HS-27A (cell line): ENCODE measurements around the gene CCR5.

Experiments
- DNase-seq: peaks from one replicate; pipeline ENCODE4 v3.0.0-alpha.2; 2012; ENCODE audit warnings: low read depth, missing footprints

Gene CCR5

GRCh38 chr3:46359733-46360493, 10.8 kb upstream of the CCR5 start:
- DNase-seq: no peak

- no peak for DNase-seq
These were observed 9.8 kb upstream of the CCR5 start for GRCh38 chr3:46360907-46361306.

- no peak for DNase-seq
These were observed 9.1 kb upstream of the CCR5 start for GRCh38 chr3:46361408-46362283.

GRCh38 chr3:46365041-46365440, 5.7 kb upstream of the CCR5 start:
- DNase-seq: no peak

- no peak for DNase-seq
These were observed 4.8 kb upstream of the CCR5 start for GRCh38 chr3:46365737-46366524.

- no peak for DNase-seq
These were observed 2.9 kb upstream of the CCR5 start for GRCh38 chr3:46367811-46368210.

- no peak for DNase-seq
These were observed 2.2 kb upstream of the CCR5 start for GRCh38 chr3:46368569-46368968.

- no peak for DNase-seq
These were observed 1.6 kb upstream of the CCR5 start for GRCh38 chr3:46369151-46369550.

GRCh38 chr3:46369675-46370132, 1.0 kb upstream of the CCR5 start:
- no peak for DNase-seq

GRCh38 chr3:46371519-46372340, 984 bp downstream of the CCR5 start:
- no peak for DNase-seq

- no peak for DNase-seq
These were observed 2.0 kb downstream of the CCR5 start for GRCh38 chr3:46372492-46373359.

- no peak for DNase-seq
These were observed 4.0 kb downstream of the CCR5 start for GRCh38 chr3:46374755-46375154.

- no peak for DNase-seq
These were observed 4.5 kb downstream of the CCR5 start for GRCh38 chr3:46375218-46375617.

GRCh38 chr3:46375814-46376213, 5.1 kb downstream of the CCR5 start:
- no peak for DNase-seq

GRCh38 chr3:46378426-46378942, 7.7 kb downstream of the CCR5 start:
- peak; percentile 45 for DNase-seq

- DNase-seq: no peak
These were observed 9.9 kb downstream of the CCR5 start for GRCh38 chr3:46380471-46381221.

- DNase-seq: no peak
These were observed 10.9 kb downstream of the CCR5 start for GRCh38 chr3:46381625-46382024.

GRCh38 chr3:46383211-46383950, 12.6 kb downstream of the CCR5 start:
- no peak for DNase-seq

- DNase-seq: no peak
These were observed 13.2 kb downstream of the CCR5 start for GRCh38 chr3:46383951-46384330.
